ENCODE results near the gene TMEM91. TPM values are rescaled to one million over a fixed set of nuclear protein-coding genes. Genes with fewer than 3 reads are reported as not detected.

Gene TMEM91
- total and polyA plus RNA-seq, 2 experiments from 2014 or later, result 9.3 to 10.6 TPM

DNA sequence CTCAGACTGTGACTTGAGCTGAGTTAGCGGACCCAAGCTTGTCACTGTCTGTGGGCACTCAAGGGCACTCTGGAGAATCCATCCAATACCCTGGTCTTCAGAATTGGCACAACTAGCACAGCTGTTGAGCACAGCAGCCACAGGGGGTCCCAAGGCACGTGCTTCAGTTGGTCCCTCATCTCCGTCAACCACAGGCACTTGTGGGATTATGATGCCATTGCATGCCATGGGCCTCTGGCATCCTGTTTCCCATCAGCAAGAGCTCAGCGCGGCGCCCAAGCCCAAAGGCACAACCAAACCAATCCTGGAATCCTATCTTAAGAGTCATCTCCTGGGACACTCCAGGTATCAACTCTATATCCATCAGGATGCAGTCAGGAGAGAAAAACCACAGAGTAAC, 54.6 kb downstream of the TMEM91 start:
- peaks cover 12% of the 10 kb centered on the region for H3K4me1 ChIP-seq (ENCODE audit: insufficient read depth)
- H2AFZ ChIP-seq, result no peak overlapping the region
- Mint-ChIP-seq H3K27me3 (ENCODE audit: insufficient read depth, low read depth, poor library complexity) (peaks cover 15% of the 10 kb centered on the region), H3K4me3 (no peak overlapping the region), H3K9me3 (no peaks in the 10 kb centered on the region; the same call in 2 of the 3 replicates), H3K36me3 (ENCODE audit: low read depth) (peaks cover 28% of the 10 kb centered on the region), H3K27ac (no peak overlapping the region), H3K4me1 (peaks cover 18% of the 10 kb centered on the region)
- TF ChIP-seq NANOG (IDR thresholded peaks at IDR 0.05; ENCODE audit: borderline replicate concordance) (no peak), POLR2AphosphoS5 (IDR thresholded peaks at IDR 0.05; ENCODE audit: low read depth) (no peak), EZH2phosphoT487 (IDR thresholded peaks at IDR 0.05; ENCODE audit: unreplicated experiment) (no peak), ZNF331 (CRISPR knock-in tag; IDR thresholded peaks at IDR 0.05; ENCODE audit: low read depth) (no peak), ZNF114 (CRISPR knock-in tag; IDR thresholded peaks at IDR 0.05) (no peak), EZH2 (IDR thresholded peaks at IDR 0.05; ENCODE audit: low read depth, unreplicated experiment) (no peak), CREB1 (CRISPR knock-in tag; IDR thresholded peaks at IDR 0.05; ENCODE audit: low read depth) (no peak)
- TF ChIP-seq, protein P1, sequence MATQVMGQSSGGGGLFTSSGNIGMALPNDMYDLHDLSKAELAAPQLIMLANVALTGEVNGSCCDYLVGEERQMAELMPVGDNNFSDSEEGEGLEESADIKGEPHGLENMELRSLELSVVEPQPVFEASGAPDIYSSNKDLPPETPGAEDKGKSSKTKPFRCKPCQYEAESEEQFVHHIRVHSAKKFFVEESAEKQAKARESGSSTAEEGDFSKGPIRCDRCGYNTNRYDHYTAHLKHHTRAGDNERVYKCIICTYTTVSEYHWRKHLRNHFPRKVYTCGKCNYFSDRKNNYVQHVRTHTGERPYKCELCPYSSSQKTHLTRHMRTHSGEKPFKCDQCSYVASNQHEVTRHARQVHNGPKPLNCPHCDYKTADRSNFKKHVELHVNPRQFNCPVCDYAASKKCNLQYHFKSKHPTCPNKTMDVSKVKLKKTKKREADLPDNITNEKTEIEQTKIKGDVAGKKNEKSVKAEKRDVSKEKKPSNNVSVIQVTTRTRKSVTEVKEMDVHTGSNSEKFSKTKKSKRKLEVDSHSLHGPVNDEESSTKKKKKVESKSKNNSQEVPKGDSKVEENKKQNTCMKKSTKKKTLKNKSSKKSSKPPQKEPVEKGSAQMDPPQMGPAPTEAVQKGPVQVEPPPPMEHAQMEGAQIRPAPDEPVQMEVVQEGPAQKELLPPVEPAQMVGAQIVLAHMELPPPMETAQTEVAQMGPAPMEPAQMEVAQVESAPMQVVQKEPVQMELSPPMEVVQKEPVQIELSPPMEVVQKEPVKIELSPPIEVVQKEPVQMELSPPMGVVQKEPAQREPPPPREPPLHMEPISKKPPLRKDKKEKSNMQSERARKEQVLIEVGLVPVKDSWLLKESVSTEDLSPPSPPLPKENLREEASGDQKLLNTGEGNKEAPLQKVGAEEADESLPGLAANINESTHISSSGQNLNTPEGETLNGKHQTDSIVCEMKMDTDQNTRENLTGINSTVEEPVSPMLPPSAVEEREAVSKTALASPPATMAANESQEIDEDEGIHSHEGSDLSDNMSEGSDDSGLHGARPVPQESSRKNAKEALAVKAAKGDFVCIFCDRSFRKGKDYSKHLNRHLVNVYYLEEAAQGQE (IDR thresholded peaks at IDR 0.05; ENCODE audit: unreplicated experiment), result no peak
- TF ChIP-seq, protein P2, sequence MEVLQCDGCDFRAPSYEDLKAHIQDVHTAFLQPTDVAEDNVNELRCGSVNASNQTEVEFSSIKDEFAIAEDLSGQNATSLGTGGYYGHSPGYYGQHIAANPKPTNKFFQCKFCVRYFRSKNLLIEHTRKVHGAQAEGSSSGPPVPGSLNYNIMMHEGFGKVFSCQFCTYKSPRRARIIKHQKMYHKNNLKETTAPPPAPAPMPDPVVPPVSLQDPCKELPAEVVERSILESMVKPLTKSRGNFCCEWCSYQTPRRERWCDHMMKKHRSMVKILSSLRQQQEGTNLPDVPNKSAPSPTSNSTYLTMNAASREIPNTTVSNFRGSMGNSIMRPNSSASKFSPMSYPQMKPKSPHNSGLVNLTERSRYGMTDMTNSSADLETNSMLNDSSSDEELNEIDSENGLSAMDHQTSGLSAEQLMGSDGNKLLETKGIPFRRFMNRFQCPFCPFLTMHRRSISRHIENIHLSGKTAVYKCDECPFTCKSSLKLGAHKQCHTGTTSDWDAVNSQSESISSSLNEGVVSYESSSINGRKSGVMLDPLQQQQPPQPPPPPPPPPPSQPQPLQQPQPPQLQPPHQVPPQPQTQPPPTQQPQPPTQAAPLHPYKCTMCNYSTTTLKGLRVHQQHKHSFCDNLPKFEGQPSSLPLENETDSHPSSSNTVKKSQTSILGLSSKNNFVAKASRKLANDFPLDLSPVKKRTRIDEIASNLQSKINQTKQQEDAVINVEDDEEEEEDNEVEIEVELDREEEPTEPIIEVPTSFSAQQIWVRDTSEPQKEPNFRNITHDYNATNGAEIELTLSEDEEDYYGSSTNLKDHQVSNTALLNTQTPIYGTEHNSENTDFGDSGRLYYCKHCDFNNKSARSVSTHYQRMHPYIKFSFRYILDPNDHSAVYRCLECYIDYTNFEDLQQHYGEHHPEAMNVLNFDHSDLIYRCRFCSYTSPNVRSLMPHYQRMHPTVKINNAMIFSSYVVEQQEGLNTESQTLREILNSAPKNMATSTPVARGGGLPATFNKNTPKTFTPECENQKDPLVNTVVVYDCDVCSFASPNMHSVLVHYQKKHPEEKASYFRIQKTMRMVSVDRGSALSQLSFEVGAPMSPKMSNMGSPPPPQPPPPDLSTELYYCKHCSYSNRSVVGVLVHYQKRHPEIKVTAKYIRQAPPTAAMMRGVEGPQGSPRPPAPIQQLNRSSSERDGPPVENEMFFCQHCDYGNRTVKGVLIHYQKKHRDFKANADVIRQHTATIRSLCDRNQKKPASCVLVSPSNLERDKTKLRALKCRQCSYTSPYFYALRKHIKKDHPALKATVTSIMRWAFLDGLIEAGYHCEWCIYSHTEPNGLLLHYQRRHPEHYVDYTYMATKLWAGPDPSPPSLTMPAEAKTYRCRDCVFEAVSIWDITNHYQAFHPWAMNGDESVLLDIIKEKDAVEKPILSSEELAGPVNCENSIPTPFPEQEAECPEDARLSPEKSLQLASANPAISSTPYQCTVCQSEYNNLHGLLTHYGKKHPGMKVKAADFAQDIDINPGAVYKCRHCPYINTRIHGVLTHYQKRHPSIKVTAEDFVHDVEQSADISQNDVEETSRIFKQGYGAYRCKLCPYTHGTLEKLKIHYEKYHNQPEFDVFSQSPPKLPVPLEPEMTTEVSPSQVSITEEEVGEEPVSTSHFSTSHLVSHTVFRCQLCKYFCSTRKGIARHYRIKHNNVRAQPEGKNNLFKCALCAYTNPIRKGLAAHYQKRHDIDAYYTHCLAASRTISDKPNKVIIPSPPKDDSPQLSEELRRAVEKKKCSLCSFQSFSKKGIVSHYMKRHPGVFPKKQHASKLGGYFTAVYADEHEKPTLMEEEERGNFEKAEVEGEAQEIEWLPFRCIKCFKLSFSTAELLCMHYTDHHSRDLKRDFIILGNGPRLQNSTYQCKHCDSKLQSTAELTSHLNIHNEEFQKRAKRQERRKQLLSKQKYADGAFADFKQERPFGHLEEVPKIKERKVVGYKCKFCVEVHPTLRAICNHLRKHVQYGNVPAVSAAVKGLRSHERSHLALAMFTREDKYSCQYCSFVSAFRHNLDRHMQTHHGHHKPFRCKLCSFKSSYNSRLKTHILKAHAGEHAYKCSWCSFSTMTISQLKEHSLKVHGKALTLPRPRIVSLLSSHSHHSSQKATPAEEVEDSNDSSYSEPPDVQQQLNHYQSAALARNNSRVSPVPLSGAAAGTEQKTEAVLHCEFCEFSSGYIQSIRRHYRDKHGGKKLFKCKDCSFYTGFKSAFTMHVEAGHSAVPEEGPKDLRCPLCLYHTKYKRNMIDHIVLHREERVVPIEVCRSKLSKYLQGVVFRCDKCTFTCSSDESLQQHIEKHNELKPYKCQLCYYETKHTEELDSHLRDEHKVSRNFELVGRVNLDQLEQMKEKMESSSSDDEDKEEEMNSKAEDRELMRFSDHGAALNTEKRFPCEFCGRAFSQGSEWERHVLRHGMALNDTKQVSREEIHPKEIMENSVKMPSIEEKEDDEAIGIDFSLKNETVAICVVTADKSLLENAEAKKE (CRISPR knock-in tag; IDR thresholded peaks at IDR 0.05), result no peak
- DNase-seq (ENCODE audit: low spot score) (no peak), ATAC-seq (no peak)
- no peaks in the 10 kb centered on the region; the same call in 1 of the 2 replicates for H4K20me1 ChIP-seq (replicated peaks; ENCODE audit: insufficient read depth)
- H3K9me2 ChIP-seq (ENCODE audit: insufficient read depth), result no peaks in the 10 kb centered on the region
- H3K27me3 ChIP-seq (ENCODE audit: insufficient read depth), result no peaks in the 10 kb centered on the region
- no peaks in the 10 kb centered on the region for H3K79me2 ChIP-seq (replicated peaks; ENCODE audit: insufficient read depth)
- no peaks in the 10 kb centered on the region for H3K36me3 ChIP-seq (ENCODE audit: insufficient read depth)
- H3K4me3 ChIP-seq, result no peak overlapping the region
- H3F3A ChIP-seq (replicated peaks; ENCODE audit: low read depth), result 0 out of 2 replicates have a peak, but pooled peaks cover 10% of the 10 kb centered on the region
- no peak overlapping the region for H3K27ac ChIP-seq (ENCODE audit: low read depth)
- no peak overlapping the region for H3K4me2 ChIP-seq

All from GM23338 (cell line).